ENCODE data around the gene OR51D1.

Gene OR51D1

GRCh38 chr11:4682623-4683419 lies 45.5 kb downstream of the OR51D1 start:
- H3K27ac ChIP-seq (ENCODE audit: low read depth, low read length), result no peak overlapping the region
- H3K4me2 ChIP-seq (ENCODE audit: low read length), result no peak overlapping the region
- no peaks in the 10 kb centered on the region for H3K36me3 ChIP-seq (ENCODE audit: control insufficient read depth, low read length)
- H3K4me3 ChIP-seq (ENCODE audit: low read length), result no peak overlapping the region
- H3K4me1 ChIP-seq (ENCODE audit: control insufficient read depth, low read length), result no peaks in the 10 kb centered on the region
- H3K9me3 ChIP-seq (ENCODE audit: control insufficient read depth, insufficient read depth, low read length), result no peaks in the 10 kb centered on the region
- H3K27me3 ChIP-seq (ENCODE audit: control insufficient read depth, low read length), result no peaks in the 10 kb centered on the region
- H3K9me2 ChIP-seq (replicated peaks; ENCODE audit: control insufficient read depth, low read length), result no peaks in the 10 kb centered on the region
- H3K79me2 ChIP-seq (ENCODE audit: control insufficient read depth, low read length), result no peaks in the 10 kb centered on the region
- H4K20me1 ChIP-seq (ENCODE audit: control insufficient read depth, insufficient read depth, low read depth, low read length), result no peaks in the 10 kb centered on the region
- no peak for TF ChIP-seq CTCF (IDR thresholded peaks at IDR 0.05; ENCODE audit: low read depth, low read length, poor library complexity, severe bottlenecking)
- no peak for TF ChIP-seq EZH2phosphoT487 (IDR thresholded peaks at IDR 0.05; ENCODE audit: borderline replicate concordance, low read length)
- no peaks in the 10 kb centered on the region for H3F3A ChIP-seq (ENCODE audit: control insufficient read depth, insufficient read depth)

GRCh38 chr11:4684631-4685285 lies 47.5 kb downstream of the OR51D1 start:
- no peak overlapping the region for H3K4me3 ChIP-seq (ENCODE audit: low read length)
- no peak for TF ChIP-seq EZH2phosphoT487 (IDR thresholded peaks at IDR 0.05; ENCODE audit: borderline replicate concordance, low read length)
- TF ChIP-seq CTCF (IDR thresholded peaks at IDR 0.05; ENCODE audit: low read depth, low read length, poor library complexity, severe bottlenecking), result no peak
- H3K4me2 ChIP-seq (ENCODE audit: low read length), result no peak overlapping the region
- no peaks in the 10 kb centered on the region for H3F3A ChIP-seq (ENCODE audit: control insufficient read depth, insufficient read depth)
- H3K4me1 ChIP-seq (ENCODE audit: control insufficient read depth, low read length), result no peaks in the 10 kb centered on the region
- H3K27ac ChIP-seq (ENCODE audit: low read depth, low read length), result no peak overlapping the region
- H3K9me2 ChIP-seq (replicated peaks; ENCODE audit: control insufficient read depth, low read length), result no peaks in the 10 kb centered on the region
- H4K20me1 ChIP-seq (ENCODE audit: control insufficient read depth, insufficient read depth, low read depth, low read length), result no peaks in the 10 kb centered on the region
- H3K9me3 ChIP-seq (ENCODE audit: control insufficient read depth, insufficient read depth, low read length), result no peaks in the 10 kb centered on the region
- H3K79me2 ChIP-seq (ENCODE audit: control insufficient read depth, low read length), result no peaks in the 10 kb centered on the region
- H3K36me3 ChIP-seq (ENCODE audit: control insufficient read depth, low read length), result no peaks in the 10 kb centered on the region
- H3K27me3 ChIP-seq (ENCODE audit: control insufficient read depth, low read length), result no peaks in the 10 kb centered on the region

All from DOHH2 (cell line).